Measurements from ENCODE around the gene CCT5. TPM values are rescaled to one million over a fixed set of nuclear protein-coding genes. Genes with fewer than 3 reads are reported as not detected.

The CCT5 gene
- total RNA-seq, 4 donors from 2014 or later: 100 to 165 (median 142) TPM

DNA sequence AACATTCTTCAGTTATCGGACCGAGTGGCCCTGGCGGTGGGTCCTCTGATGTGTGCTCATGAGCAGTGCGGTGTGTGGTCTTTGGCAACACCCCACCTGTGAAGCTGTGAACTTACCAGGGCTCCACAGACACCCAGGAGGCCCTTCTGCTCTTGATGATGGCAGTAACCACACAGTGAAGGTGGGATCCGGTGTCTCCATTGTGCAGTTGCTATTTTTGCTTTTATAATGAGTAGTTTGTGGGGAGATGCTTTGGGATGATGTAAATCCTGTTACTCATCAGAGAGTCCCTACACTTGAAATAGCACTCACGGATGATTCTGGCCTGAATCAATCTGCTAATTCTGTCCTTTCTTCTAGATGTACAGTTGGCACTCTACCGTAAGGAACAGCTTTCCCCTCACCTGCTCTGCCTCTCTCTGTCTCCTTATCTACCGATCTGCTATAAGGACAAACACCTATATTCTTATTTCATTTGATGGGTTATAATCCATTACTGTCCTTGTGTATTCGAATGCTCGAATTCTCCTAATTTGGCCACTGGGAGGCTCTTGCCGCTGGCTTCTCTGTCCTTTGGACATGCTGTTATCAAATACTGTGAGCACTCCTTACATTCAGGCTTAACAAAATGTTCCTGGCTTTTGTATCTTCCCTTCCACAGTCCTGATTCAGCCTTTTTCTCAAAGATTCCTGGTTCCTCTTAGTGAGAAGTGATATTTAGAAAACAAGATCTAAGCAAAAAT, 20.6 kb upstream of the CCT5 start:
- H3K36me3 ChIP-seq: peaks cover 0 to 25% (median 11%) of the 10 kb centered on the region in 4 donors
- no peaks in the 10 kb centered on the region for H3K27me3 ChIP-seq
- TF ChIP-seq POLR2AphosphoS5 (IDR thresholded peaks at IDR 0.05) (no peak), EP300 (IDR thresholded peaks at IDR 0.05) (no peak), POLR2A (IDR thresholded peaks at IDR 0.05; ENCODE audit: low read depth) (no peak)
- TF ChIP-seq, protein P1, sequence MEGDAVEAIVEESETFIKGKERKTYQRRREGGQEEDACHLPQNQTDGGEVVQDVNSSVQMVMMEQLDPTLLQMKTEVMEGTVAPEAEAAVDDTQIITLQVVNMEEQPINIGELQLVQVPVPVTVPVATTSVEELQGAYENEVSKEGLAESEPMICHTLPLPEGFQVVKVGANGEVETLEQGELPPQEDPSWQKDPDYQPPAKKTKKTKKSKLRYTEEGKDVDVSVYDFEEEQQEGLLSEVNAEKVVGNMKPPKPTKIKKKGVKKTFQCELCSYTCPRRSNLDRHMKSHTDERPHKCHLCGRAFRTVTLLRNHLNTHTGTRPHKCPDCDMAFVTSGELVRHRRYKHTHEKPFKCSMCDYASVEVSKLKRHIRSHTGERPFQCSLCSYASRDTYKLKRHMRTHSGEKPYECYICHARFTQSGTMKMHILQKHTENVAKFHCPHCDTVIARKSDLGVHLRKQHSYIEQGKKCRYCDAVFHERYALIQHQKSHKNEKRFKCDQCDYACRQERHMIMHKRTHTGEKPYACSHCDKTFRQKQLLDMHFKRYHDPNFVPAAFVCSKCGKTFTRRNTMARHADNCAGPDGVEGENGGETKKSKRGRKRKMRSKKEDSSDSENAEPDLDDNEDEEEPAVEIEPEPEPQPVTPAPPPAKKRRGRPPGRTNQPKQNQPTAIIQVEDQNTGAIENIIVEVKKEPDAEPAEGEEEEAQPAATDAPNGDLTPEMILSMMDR (IDR thresholded peaks at IDR 0.05): no peak
- DNase-seq (ENCODE audit: extremely low spot score): no peak
- no peak overlapping the region for H3K27ac ChIP-seq (replicated peaks in 1 of 4)
- H3K9me3 ChIP-seq: no peaks in the 10 kb centered on the region
- H3K4me3 ChIP-seq: no peak overlapping the region
- 88% methylated on average over 11 of the region's 11 CpGs for WGBS
- no peaks in the 10 kb centered on the region for H3K4me1 ChIP-seq
- intact Hi-C loops (cut with DNase I): no loop called here

DNA sequence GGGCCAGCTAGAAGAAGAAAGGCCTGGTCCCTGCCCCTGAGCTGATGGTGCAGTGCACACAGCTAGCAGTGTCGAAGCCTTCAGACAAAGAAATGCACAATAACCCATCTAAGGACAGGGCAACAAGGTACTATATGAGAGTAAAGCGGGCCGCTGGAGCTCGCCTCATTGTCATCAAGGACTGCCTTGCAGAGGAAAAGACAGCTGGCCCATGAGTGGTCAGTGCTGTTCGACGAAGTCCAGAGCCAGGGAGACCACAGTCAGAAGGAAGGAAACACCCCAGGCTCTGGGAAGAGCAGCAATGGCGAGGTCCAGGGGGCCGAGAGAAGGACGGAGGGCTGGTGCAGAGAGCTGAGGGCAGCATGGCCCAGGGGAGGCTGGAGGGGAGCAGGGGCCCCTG, 17.7 kb upstream of the CCT5 start:
- WGBS: over 99% methylated on average over 9 of the region's 9 CpGs
- H3K4me3 ChIP-seq: no peak overlapping the region
- intact Hi-C loops (cut with DNase I): no loop called here
- H3K4me1 ChIP-seq: no peaks in the 10 kb centered on the region
- no peak for DNase-seq (ENCODE audit: extremely low spot score)
- H3K36me3 ChIP-seq: peaks cover 0 to 48% (median 29%) of the 10 kb centered on the region in 4 donors
- TF ChIP-seq POLR2A (IDR thresholded peaks at IDR 0.05; ENCODE audit: low read depth): no peak
- no peaks in the 10 kb centered on the region for H3K9me3 ChIP-seq
- H3K27ac ChIP-seq (replicated peaks in 1 of 4): no peak overlapping the region
- no peaks in the 10 kb centered on the region for H3K27me3 ChIP-seq

DNA sequence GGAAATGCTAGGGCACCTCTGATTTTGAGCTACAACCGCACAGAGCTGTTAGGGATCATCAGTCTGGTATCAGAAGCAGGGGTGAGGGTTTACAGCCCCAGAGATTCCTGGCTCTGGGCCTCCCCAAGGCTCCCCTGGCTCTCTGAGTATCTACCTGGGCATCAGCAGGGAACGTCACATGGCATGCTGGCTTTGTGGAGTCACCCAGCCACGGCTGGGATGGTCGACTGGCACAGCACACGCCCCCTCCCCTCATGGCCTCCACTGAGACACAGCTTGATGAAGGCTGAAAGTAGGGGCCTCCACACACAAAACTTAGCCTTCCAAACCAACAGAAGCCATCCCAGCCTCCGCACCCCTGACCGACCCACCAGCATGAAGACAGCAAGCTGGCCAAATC, 17.1 kb upstream of the CCT5 start:
- WGBS: 97% methylated on average over 7 of the region's 7 CpGs
- DNase-seq (ENCODE audit: extremely low spot score): no peak
- TF ChIP-seq, protein P1 (IDR thresholded peaks at IDR 0.05): no peak
- TF ChIP-seq EP300 (IDR thresholded peaks at IDR 0.05) (no peak), POLR2A (IDR thresholded peaks at IDR 0.05; ENCODE audit: low read depth) (no peak), POLR2AphosphoS5 (IDR thresholded peaks at IDR 0.05) (no peak)
- no peak overlapping the region for H3K4me3 ChIP-seq
- no peaks in the 10 kb centered on the region for H3K9me3 ChIP-seq
- intact Hi-C loops (cut with DNase I): no loop called here
- H3K4me1 ChIP-seq: no peaks in the 10 kb centered on the region
- no peak overlapping the region for H3K27ac ChIP-seq (replicated peaks in 1 of 4)
- H3K27me3 ChIP-seq: no peaks in the 10 kb centered on the region
- H3K36me3 ChIP-seq: peaks cover 0 to 54% (median 33%) of the 10 kb centered on the region in 4 donors

DNA sequence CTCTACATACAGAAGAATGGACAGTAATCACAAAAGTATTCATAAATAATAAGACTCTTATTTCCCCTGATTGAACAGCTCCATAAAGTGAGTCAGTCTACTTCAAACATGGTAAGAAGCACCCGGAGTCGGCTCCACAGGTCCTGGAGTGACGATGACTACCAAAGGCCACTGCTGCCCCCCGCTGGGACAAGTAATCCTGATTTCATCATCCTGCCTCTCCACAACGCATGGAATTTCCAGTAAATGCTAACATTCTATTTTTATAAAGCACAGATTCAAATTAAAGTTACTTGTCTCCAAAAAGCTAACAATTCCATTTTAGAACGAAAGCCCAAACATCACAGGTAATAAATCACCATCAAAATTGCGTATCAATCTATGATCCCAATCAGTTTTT, 16.6 kb upstream of the CCT5 start:
- 65% methylated on average over 7 of the region's 7 CpGs for WGBS
- Histone ChIP-seq H3K36me3 (peaks cover 0 to 59% (median 36%) of the 10 kb centered on the region in 4 donors), H3K4me1 (no peaks in the 10 kb centered on the region), H3K9me3 (no peaks in the 10 kb centered on the region), H3K27me3 (no peaks in the 10 kb centered on the region), H3K27ac (replicated peaks in 1 of 4) (no peak overlapping the region), H3K4me3 (no peak overlapping the region)
- no peak for TF ChIP-seq EP300 (IDR thresholded peaks at IDR 0.05)
- TF ChIP-seq, protein P1 (IDR thresholded peaks at IDR 0.05): peak in 1 of 3 experiments; percentile 5
- DNase-seq (ENCODE audit: extremely low spot score): no peak
- intact Hi-C loops (cut with DNase I): no loop called here

DNA sequence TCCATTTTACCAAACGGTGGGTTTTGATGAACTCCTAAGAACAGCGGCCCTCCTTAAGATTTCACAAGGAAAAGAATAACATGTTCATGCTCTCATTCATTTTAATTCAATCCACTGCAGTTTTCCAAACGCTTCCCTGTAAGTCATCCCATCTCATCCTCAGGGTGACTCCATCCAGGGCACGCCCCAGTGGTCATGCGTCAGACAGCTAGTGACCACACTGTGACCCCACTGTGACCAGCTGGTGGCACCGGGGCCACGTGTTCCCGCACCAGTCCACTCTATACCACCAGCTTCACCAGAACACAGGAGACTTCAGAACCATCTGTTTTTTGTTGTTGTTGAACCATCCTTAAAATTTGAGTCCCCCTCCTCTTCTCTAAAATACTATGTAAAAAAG, 14.7 kb upstream of the CCT5 start:
- Histone ChIP-seq H3K9me3 (no peaks in the 10 kb centered on the region), H3K4me3 (no peak overlapping the region), H3K36me3 (peaks cover 4 to 64% (median 41%) of the 10 kb centered on the region in 4 donors), H3K27me3 (no peaks in the 10 kb centered on the region), H3K4me1 (no peaks in the 10 kb centered on the region), H3K27ac (replicated peaks in 1 of 4) (no peak overlapping the region)
- DNase-seq (ENCODE audit: extremely low spot score): no peak
- TF ChIP-seq POLR2AphosphoS5 (IDR thresholded peaks at IDR 0.05) (no peak), EP300 (IDR thresholded peaks at IDR 0.05) (no peak), POLR2A (IDR thresholded peaks at IDR 0.05; ENCODE audit: low read depth) (no peak)
- TF ChIP-seq, protein P1 (IDR thresholded peaks at IDR 0.05): no peak
- 84% methylated on average over 8 of the region's 8 CpGs for WGBS
- intact Hi-C loops (cut with DNase I): no loop called here

Measured in esophagus muscularis mucosa (tissue), 4 donors.